Mesothelial cell of epicardium (in vitro differentiated cells): Measurements from ENCODE around the gene AQP5. TPM values are rescaled to one million over a fixed set of nuclear protein-coding genes. Genes with fewer than 3 reads are reported as not detected.

Source experiments
- DNase-seq, 2 experiments: peaks; one replicate each; pipeline ENCODE4 v3.0.0; 2021; ENCODE audit warnings: low spot score in 2 of 2; ENCODE audit not compliant: unreplicated experiment in 2 of 2
- H3K27ac Mint-ChIP-seq: 2 replicates; pipeline ENCODE4 v1.8.0; 2021; ENCODE audit warnings: mixed read lengths
- H3K27me3 Mint-ChIP-seq: 2 replicates; pipeline ENCODE4 v1.8.0; 2021; ENCODE audit warnings: low read depth, mixed read lengths
- H3K36me3 Mint-ChIP-seq: 2 replicates; pipeline ENCODE4 v1.8.0; 2021; ENCODE audit warnings: mixed read lengths
- H3K4me1 Mint-ChIP-seq: 2 replicates; pipeline ENCODE4 v1.8.0; 2021; ENCODE audit warnings: mixed read lengths
- H3K4me3 Mint-ChIP-seq: 2 replicates; pipeline ENCODE4 v1.8.0; 2021; ENCODE audit warnings: mild to moderate bottlenecking, moderate library complexity, mixed read lengths
- H3K9me3 Mint-ChIP-seq: 2 replicates; pipeline ENCODE4 v1.8.0; 2021; ENCODE audit warnings: mixed read lengths
- CTCF ChIP-seq: fragments of 200-600 bp; sonication (generic); IDR thresholded peaks from one replicate; pipeline ENCODE4 v1.5.0; 2021; ENCODE audit warnings: antibody characterized with exemption; ENCODE audit not compliant: unreplicated experiment
- total RNA-seq: library from RNA; stranded (reverse); gene quantifications from 3 replicates; pipeline ENCODE4 v1.2.1, GENCODE V29; 2021

Gene AQP5
- total RNA-seq, 1 donor from 2014 or later = 0.16 TPM

GRCh38 chr12:49920241-49920914 lies 41.3 kb upstream of the AQP5 start:
- H3K4me3 Mint-ChIP-seq = no peak overlapping the region
- no peak for TF ChIP-seq CTCF
- H3K9me3 Mint-ChIP-seq = no peaks in the 10 kb centered on the region
- no peak for DNase-seq
- H3K27ac Mint-ChIP-seq = no peak overlapping the region
- H3K4me1 Mint-ChIP-seq = peaks cover 4% of the 10 kb centered on the region
- H3K36me3 Mint-ChIP-seq = no peaks in the 10 kb centered on the region
- peaks cover 3% of the 10 kb centered on the region for H3K27me3 Mint-ChIP-seq

- no peak for DNase-seq
- TF ChIP-seq CTCF = no peak
- Mint-ChIP-seq H3K4me3 (no peak overlapping the region), H3K9me3 (no peaks in the 10 kb centered on the region), H3K36me3 (no peaks in the 10 kb centered on the region), H3K27ac (no peak overlapping the region), H3K4me1 (peaks cover 7% of the 10 kb centered on the region), H3K27me3 (peaks cover 3% of the 10 kb centered on the region)
These were observed 40.8 kb upstream of the AQP5 start for GRCh38 chr12:49920915-49921286.

DNA sequence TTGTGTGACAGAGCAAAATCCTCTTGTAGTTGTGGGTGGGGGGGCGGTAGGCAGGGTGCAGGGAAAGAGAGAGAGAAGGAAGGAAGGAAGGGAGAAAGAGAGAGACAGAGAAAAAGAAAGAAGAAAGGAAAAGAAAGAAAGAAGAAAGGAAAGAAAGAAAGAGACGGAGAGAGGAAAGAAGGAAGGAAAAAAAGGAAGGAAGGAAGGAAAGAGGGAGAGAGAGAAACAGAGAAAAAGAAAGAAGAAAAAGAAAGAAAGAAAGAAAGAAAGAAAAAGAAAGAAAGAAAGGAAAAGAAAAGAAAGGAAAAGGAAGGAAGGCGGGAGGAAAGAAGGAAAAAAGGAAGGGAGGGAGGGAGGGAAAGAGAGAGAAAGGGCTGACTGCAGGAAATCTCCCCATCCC lies 40.4 kb upstream of the AQP5 start:
- Mint-ChIP-seq H3K36me3 (no peaks in the 10 kb centered on the region), H3K9me3 (no peaks in the 10 kb centered on the region), H3K27me3 (peaks cover 3% of the 10 kb centered on the region), H3K4me3 (no peak overlapping the region), H3K4me1 (peaks cover 11% of the 10 kb centered on the region), H3K27ac (no peak overlapping the region)
- TF ChIP-seq CTCF = no peak
- DNase-seq = no peak

- no peak for DNase-seq
- peaks cover 10% of the 10 kb centered on the region for H3K4me1 Mint-ChIP-seq
- no peaks in the 10 kb centered on the region for H3K36me3 Mint-ChIP-seq
- H3K9me3 Mint-ChIP-seq = no peaks in the 10 kb centered on the region
- H3K27ac Mint-ChIP-seq = no peak overlapping the region
- peaks cover 3% of the 10 kb centered on the region for H3K27me3 Mint-ChIP-seq
- no peak for TF ChIP-seq CTCF
- H3K4me3 Mint-ChIP-seq = no peak overlapping the region
These were observed 39.7 kb upstream of the AQP5 start for GRCh38 chr12:49921936-49922335.

DNA sequence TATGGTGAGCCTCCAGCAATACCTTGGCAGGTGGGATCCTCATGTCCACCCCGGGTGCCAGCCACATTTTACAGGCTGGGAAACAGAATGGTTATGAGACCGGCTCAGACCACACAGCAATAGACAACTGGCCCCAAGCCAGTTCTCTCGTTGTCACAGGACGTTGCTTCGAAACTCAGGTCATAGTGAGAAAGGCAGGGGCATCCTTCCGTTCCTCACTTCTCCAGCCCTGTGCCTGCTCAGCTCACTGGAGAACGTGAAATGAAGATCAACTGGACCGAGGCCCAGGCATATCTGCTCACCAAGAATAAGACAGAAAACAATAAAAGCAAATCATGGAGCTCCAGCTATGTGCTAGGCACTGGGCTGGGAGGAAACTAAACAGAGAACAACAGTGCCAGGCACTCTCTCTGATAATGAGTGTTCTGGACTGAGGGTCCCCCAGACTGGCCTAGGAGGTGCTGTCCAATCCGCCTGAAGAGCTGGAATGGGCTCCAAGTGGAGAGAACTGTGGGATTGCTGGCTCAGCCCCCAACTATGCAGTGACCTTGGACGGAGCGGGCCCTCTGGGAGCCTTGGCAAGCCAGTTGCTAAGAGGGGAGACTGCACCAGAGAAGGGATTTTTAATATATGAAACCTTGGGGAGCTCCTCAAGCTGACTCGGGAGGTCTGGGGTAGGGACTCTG lies 39.2 kb upstream of the AQP5 start:
- no peaks in the 10 kb centered on the region for H3K9me3 Mint-ChIP-seq
- no peak for TF ChIP-seq CTCF
- H3K27me3 Mint-ChIP-seq = peaks cover 3% of the 10 kb centered on the region
- DNase-seq = no peak
- peaks cover 6% of the 10 kb centered on the region for H3K4me1 Mint-ChIP-seq
- H3K27ac Mint-ChIP-seq = no peak overlapping the region
- H3K36me3 Mint-ChIP-seq = no peaks in the 10 kb centered on the region
- H3K4me3 Mint-ChIP-seq = no peak overlapping the region
